ENCODE data around the gene SIGLEC14.
A peak's percentile ranks its signal among the peaks of the same experiment; 100 is the strongest.
"Not testable (repeated sequence)": the region's sequence is repeated elsewhere in the genome, so short reads cannot be mapped to it uniquely, and the experiment has no call there.

SIGLEC14 gene, protein sequence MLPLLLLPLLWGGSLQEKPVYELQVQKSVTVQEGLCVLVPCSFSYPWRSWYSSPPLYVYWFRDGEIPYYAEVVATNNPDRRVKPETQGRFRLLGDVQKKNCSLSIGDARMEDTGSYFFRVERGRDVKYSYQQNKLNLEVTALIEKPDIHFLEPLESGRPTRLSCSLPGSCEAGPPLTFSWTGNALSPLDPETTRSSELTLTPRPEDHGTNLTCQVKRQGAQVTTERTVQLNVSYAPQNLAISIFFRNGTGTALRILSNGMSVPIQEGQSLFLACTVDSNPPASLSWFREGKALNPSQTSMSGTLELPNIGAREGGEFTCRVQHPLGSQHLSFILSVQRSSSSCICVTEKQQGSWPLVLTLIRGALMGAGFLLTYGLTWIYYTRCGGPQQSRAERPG

DNA sequence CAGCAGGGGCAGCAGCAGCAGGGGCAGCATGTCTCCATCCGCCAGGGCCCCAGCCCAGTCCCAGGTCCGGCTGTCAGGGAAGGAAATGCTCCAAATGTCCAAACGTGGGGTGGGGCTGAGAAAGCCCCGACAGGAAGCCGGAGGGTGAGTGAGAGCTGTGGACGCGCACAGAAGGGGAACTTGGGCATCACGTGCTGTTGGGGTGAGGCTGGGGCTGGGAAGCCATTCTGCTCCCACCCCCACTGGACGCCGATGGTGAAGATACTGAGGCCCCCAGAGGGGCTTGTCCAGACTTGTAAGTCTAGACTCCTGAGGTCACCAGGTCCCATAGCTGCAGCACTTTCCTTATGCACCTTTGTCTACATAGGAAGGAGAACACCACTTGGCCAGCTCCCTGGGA, at the start of gene SIGLEC14:
Gene SIGLEC14, minus strand, starts transcription at position 96 of the 400 bp plus-strand sequence. Its CDS starts 66 bp downstream, at position 30.
- DNase-seq (ENCODE audit: low spot score), result not testable (repeated sequence)

DNA sequence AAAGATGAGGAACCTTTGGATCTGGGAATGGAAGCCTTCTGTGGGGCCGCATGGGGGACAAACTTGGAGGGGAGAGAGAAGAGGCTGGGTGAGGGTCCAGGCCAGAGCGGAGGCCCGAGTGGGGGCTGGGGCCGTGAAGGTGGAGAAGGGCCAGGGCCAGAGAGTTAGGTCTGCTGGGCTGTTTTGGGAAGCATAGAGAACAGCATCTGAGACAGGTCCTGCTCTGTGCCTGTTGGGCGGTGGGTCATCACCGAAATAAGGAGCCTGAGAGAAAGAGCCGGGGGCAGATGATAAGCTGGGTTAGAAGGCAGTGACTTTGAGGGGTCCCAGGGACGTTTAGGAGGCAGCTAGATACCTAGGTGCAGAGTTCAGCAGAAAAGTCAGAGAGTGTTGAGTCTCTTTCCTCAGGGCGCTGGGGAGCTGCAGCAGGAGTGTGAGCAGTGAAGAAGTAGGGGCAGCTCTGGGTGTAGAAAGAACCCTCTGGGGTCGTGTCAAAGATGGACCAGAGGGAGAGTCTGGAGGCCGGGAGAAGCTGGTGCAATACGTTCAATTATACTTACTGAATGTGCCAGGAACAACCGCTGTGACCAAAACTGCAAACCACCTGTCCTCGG, 49.2 kb upstream of the SIGLEC14 start:
- peak; percentile 45 for DNase-seq (ENCODE audit: low spot score)

DNA sequence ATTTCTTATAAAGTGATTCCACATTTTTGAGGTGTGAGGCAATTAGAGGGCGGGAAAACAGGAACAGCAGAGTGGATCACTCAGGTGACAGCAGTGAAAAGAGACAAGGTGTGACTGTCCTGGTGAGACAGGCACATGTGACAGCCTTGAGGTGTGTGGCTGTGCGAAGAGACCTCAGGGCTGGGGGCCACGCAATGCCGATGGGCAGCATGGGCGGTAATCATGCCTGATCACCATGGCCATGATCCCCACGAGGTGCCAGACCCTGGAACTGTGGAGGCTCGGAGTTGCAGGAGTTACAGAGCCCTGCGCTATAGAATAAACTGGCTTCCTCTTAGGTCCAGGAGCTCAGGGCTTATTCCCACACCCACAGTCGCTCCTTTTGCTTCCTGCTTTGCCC, 48.5 kb upstream of the SIGLEC14 start:
- DNase-seq (ENCODE audit: low spot score), result no peak

DNA sequence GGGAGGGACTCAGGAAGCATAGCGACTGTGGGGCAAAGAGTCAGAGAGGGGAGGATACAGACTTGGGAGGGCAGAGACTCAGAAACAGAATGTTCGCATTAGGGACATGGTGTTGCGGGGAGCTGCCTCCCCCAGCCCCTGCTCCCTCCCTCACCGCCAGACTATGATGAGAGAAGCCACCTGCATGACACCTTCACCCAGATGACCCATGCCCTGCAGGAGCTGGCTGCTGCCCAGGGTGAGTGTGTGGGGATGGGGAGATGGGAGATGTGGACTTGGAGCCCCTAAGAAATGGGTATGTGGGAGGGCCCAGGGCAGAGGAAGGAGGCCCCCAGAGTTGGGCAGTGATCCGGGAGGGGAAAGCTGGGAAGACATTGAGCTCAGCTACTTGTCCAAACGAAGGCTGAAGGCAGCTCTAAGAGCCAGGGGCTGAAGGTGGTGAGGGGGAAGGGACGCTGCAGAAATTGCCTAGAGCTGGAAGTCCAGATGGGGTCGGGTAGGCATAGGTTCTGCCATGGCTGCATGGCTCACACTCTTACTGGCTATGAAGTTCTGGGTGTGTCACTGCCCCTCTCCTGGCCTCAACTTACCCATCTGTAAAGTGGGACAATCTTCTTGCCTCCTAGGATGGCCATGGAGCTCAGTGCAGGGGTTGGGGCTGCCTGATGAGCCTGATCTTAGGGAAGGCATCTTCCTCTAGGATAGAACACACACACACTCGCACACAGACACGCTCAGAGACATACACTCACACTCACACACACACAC, 47.9 kb upstream of the SIGLEC14 start:
- peak; percentile 50 for DNase-seq (ENCODE audit: low spot score)

DNA sequence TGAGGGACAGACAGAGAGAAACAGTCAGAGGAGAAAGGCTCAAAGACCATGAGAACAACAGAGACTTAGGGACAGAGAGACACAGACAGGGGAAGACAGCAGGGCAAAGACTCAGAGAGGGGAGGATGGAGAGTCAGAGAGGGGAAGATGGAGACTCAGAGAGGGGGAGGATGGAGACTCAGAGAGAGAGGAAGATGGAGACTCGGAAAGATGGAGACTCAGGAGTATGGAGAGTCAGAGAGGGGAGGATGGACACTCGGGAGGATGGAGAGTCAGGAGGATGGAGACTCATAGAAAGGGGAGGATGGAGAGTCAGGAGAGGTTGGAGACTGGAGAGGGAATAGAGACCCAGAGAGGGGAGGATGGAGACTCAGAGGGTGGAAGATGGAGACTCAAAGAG, 47.2 kb upstream of the SIGLEC14 start:
- DNase-seq (ENCODE audit: low spot score), result no peak

DNA sequence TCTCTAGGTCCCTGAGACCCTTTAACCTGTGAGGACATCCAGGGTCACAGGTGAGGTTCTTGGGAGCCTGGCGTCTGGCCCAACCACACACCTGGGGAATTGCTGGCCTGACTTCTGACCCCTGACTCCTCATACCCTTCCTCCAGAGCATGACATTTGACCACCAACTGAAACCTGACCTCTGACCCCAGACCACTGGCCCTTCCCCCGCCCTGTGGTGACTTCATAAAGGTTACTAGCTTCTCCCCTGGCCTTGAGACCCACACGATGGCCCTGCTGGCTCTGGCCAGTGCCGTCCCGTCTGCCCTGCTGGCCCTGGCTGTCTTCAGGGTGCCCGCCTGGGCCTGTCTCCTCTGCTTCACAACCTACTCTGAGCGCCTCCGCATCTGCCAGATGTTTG, 46.6 kb upstream of the SIGLEC14 start, which contains the start of gene SPACA6:
Gene SPACA6, plus strand, starts transcription at position 71 of the 400 bp plus-strand sequence. Its CDS starts 197 bp downstream, at position 268.
- DNase-seq (ENCODE audit: low spot score), result peak; percentile 60

DNA sequence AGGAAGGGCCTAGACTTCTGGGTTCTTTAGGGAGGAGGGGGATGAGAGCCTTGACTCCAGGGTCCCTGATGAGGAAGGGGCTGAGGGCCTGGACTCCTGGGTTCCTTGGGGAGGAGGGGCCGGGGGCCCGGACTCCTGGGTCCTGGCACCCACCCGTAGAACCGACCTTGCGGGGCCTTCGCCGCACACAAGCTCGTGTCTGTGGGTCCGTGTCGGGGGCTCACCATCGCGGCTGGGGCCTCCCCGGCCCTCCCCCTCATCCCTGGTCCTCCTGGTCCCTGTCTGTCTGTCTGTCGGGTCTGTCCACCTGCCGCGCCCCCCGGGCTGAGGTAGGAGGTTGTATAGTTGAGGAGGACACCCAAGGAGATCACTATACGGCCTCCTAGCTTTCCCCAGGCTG, 45.8 kb upstream of the SIGLEC14 start:
- peak; percentile 63 for DNase-seq (ENCODE audit: low spot score)

DNA sequence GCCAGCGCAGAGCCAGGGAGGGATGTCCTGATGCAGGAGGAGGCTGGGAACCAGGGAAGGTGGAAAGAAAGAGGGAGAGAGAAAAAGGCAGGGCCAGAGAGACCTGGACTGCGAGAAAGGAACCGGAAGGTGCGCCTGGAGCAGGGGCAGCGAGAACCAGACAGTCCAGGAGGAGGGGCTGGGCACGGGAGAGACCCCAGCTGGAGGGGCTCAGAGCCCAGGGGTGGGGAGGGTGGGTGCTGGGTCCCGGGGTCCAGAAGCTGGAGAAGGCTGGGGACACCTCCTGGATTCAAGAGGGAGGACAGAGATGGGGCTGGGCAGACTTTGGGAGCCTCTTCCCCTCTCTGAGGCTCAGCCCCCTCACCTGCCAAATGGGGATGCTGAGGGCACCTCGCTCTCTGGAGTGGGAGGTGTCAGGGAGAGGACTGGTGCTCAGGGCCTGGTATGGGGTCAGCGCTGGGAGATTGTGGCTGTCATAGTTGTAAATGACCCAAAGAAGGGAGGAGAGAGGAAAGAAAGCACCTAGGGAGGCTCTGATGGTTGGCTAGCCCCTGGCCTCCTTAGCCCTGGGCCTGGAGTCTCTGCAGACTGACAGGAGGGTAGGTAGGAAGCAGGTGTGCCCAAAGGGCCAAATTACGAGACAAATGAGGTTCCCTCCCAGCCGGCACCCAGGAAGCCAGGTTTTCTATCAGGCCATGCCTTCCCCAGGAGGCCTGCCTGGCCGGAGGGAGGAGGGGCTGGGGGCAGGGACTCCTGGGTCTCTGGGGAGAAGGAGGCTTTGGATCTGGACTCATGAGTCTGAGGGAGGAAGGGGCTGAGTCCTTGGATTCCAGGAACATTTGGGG, 45.2 kb upstream of the SIGLEC14 start:
- DNase-seq (ENCODE audit: low spot score), result peak; percentile 64

DNA sequence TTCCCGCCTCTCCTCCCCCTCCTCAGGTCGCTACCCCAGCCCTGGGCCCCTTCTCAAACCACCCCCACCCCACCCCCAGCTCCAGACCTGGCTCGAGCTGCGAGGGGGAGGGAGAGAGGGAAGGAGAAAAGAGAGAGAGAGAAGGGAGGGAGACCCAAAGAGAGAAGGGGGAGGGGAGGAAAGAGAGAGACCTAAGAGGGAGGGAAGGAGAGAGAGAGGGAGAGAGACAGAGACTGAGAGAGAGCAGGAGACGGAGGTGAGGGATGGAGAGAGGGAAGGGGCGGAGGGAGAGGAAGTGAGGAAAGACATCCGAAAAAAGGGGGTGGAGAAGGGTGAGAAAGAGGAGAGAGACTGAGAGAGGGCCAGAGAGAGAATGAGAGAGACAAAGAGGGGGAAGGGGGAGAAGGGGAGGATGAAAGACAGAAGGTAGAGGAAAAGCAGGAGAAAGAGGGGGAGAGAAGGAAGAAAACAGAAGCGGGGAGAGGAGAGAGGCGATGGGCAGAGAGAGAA, 44.5 kb upstream of the SIGLEC14 start:
- DNase-seq (ENCODE audit: low spot score), result no peak

DNA sequence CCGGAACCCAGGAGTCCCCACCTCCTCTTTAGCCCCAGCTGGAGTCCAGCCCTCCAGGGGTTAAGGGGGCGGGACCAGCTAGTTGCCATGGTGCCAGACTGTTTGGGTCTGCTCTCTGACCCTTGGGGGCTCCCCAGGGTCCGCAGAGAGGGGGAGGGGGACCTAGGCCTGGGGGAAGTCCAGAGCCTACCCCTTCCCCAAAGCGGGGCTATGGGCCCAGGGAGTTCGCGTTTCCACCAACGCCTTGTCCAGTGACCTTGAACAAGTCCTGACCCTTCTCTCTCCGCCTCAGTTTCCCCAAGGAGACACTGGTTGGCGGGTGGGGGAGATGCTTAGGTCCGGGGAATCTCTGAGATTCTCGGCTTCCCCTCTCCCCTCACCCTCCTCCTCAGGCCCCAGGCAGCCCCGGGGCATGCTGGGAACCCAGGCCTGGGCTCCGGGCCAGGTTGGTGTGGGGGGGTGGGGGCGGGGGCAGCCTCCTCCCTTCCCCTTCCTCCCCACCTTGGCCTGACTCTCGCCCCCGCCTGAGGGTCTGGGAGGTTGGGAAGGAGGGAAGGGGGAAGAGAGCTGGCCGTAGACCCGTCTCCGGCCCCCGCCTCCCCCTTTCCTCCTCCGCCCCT, 43.9 kb upstream of the SIGLEC14 start:
- DNase-seq (ENCODE audit: low spot score), result peak; percentile 95

DNA sequence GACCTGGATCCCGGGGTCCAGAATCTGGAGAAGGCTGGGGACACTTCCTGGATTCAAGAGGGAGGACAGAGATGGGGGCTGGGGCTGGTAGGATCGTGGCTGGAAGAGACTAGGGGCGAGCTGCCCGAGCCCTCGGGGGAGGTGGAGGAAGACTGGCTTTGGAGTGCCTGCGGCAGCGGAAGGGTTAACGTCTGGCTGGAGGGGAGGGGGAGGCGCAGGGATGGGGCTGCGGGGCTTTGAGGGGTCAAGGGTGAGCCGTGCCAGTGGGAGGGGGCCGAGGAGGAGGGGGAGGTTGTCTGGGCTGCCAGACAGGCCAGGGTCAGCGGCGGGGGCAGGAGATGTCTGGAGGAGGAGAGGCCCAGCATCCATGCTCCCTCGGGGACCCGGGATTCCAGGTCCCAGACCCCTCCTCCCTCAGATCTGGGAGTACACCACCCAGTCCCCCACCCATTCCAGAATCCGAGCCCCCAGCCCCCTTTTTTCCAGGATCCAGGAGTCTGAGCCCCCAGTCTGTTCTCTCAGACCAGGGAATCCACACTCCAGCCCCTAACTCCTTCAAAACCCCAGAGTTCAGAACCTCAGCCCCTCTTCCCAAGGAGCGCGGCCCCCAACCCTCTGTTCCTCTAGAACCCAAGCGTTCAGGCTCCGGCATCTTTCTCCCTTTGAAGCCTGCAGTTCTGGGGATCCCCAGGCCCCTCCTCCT, 43.3 kb upstream of the SIGLEC14 start:
- DNase-seq (ENCODE audit: low spot score), result peak; percentile 83

DNA sequence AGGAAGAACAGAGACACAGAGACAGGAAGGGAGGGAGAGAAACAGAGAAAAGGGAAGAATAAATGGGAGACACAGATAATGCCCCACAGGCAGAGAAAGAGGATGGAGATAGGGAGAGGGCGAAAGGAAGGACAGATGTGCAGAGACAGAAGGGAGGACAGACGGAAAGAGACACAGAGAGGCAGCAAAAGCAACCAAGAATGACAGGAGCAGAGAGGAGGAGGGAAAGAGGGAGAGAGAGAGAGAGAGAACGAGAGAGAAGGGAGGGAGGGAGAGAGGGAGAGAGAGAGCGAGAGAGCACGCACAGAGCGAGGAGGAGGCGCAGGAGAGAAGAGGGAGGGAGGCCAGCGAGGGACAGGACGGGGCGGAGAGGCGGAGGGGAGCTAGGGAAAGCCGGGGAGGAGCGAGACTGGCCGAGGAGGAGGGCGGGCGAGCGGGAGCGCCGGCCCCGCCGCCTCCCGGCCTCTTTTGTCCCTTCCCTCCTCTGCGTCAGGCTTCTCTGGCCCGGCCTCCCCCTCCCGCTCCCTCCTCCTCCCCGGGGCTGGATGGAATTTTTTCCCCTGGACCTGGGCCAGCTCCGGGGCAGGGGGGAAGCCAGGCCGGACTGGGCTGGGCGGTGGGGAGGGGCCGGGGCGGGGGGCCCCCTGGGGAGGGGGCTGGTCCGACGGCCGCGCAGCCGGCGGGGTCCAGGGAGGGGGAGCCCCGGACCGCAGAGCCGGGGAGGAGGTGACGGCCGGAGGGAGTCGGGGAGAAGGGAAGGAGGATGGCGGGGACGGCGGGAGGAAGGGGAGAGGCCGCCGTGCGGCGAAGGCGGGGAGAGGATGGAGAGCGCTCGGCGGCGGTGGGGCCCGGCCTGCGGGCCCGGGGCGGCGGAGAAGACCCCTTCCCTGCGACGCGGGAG, 42.3 kb upstream of the SIGLEC14 start:
- peak; percentile 99 for DNase-seq (ENCODE audit: low spot score)

DNA sequence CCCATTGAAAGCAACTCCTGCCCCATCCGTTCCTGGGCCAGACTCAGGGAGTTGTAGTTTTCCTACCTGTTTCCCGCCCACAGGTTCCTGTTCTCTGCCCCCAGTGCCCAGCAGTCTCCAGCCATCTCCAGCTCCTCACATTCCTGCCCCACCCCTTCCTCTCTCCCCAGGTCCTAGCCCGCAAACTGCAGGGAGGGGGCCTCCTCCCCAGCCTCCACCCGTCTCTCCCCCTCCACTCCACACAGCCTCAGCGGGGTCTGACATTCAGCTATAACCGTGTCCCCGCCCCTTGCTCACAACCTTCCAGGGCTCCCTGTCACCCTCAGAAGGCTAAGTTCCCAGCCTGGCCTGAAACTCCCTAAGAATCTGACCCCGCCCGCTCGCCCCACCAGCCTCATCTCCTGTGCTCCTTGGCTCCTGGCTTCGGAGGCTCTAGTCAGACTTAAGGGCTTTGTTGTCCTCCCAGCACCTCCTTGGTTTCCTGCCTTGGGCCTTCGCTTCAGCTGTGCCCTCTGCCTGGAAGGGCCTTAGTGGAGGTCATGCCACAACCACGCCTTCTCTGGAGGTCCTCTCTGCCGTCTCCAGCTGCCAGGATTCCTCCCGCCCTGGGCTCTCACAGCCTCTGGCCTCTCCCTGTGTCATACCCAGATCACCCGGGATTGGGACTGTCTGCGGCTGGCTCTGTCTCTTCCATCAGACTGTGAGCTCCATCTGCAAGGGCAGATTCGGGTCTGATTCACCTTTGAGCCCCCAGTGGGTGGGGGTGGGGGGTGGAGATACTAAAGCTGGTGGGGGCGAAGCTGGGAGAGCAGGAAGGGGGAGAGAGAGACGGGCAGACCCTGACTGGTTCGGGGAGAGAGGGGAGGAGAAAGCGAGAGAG, 41.4 kb upstream of the SIGLEC14 start:
- no peak for DNase-seq (ENCODE audit: low spot score)

DNA sequence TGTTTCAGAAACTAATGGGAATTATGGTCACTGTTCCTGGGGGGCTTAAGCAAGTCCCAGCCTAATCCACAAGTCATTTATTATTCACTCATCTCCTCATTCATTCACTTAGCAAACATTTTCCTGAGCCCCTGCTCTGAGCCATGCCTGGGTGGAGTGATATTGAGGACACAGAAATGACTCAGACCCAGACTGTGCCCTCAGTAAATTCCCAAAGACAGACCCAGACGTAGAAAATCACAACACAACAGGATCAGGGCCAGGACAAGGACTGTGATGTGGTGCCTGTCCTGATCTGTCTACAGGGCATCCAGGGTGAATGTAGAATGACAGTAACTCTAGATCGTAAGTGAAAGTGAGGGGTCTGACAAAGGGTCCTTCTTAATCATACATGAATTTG, 39.5 kb upstream of the SIGLEC14 start:
- DNase-seq (ENCODE audit: low spot score), result no peak

DNA sequence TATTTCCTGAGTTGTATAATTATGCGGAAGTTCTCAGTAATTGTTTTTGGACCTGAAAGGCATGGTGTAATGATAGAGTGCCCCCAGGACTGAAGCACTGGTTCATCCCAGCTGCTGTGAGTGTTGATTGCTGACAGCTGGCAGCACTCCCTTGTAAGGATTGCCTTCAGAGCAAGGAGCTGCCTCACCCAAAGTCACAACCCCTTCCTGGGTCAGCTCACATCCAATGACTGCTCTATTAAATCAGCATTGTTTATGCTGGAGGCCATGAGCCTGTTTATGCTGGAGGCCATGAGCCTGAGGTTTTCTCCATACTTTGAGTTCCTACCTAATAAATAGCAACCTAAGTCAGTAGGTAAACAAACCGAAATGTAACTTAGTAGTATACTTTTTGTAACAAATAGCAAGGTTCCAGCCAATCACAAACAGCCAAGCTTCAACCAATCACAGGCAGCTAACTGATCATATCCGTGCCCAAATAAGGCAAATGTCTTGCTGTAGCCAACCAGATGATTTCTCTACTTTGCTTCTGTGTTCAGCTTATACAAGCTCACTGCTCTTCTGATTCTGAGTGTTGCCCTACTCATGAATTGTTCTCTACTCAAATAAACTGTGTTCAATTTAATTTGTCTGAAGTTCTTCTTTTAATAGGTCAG, 34.8 kb upstream of the SIGLEC14 start:
- DNase-seq (ENCODE audit: low spot score), result no peak

DNA sequence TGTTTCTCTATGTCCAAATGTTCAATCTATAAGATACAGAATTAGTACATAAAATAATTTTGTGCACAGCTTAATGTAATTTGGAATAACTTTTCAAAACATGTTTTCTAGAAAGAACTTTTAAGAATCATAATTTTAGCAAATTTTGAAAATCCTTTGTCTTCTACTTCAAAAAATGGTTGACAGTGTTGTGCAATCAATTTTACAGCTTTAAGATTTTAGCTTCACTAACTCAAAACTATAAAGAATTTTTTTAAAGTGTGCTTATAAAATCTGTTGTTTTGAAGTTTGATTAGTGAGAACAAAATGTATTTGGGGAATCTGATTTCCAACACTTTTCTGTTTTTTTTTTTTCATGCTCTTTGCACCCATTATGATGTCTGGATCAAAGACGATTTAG, 33.8 kb upstream of the SIGLEC14 start:
- DNase-seq (ENCODE audit: low spot score), result no peak

DNA sequence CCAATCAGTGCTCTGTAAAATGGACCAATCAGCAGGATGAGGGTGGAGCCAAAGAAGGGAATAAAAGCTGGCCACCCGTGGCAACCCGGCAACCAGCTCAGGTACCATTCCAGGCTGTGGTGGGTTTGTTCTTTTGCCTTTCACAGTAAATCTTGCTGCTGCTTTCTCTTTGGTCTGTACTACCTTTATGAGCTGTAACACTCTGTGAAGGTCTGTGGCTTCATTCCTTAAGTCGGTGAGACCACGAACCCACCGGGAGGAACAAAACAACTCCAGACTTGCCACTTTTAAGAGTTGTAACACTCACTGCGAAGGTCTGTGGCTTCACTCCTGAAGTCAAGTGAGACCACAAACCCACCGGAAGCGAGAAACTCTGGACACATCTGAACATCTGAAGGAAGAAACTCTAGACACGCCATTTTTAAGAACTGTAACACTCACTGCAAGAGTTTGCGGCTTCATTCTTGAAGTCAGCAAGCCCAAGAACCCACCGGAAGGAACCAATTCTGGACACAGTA, 30.0 kb upstream of the SIGLEC14 start:
- DNase-seq (ENCODE audit: low spot score), result no peak

All from left forelimb (tissue), 1 donor.